GM06990 (cell line): ENCODE results near the gene GALK1.

Source experiments
- DNase-seq: peaks from one replicate; pipeline ENCODE4 v3.0.0-alpha.2; 2011; ENCODE audit not compliant: insufficient read length; ENCODE audit errors: extremely low read depth
- H3K27me3 ChIP-seq: replicated peaks from 2 replicates; pipeline ENCODE4 v1.6.0; 2011; ENCODE audit warnings: low read length; ENCODE audit not compliant: control insufficient read depth, insufficient read depth
- H3K36me3 ChIP-seq: 2 replicates; pipeline ENCODE4 v1.5.1; 2011; ENCODE audit warnings: low read length; ENCODE audit not compliant: control insufficient read depth, insufficient read depth
- H3K4me3 ChIP-seq: replicated peaks from 2 replicates; pipeline ENCODE4 v1.5.1; 2011; ENCODE audit warnings: low read depth, mild to moderate bottlenecking, control low read depth, low read length
- CTCF ChIP-seq: IDR thresholded peaks from 2 replicates; pipeline ENCODE4 v1.5.1; 2011; ENCODE audit warnings: low read length, control low read depth, mild to moderate bottlenecking, inconsistent platforms; ENCODE audit not compliant: insufficient read depth, poor library complexity, severe bottlenecking

The GALK1 gene

DNA sequence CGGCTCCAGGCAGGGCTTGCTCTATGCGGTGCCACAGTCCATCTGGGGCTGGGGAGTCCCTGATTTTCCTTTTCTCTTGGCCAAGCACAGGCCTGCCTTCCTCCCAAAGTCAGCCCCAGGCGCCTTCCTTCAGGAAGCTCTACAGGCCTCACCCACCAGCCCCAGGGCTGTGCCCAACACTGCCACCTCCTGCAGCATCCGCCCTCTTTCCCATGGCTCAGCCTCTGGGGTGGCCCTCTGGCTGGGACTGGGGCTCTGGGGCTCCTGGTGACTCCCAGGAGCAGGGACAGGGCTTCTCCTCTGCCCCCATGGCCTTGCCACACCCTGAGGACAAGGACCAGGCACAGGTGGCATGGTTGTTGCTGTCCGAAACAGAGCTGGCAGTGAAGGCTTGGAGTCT, 42.9 kb downstream of the GALK1 start:
- DNase-seq = no peak
- H3K4me3 ChIP-seq = no peak overlapping the region
- no peaks in the 10 kb centered on the region; the same call in 1 of the 2 replicates for H3K27me3 ChIP-seq
- no peak for TF ChIP-seq CTCF
- no peaks in the 10 kb centered on the region for H3K36me3 ChIP-seq

- no peak for DNase-seq
- H3K36me3 ChIP-seq = no peaks in the 10 kb centered on the region
- H3K4me3 ChIP-seq = peak overlapping the region; percentile 22; the same call in 1 of the 2 replicates
- TF ChIP-seq CTCF = no peak
- no peaks in the 10 kb centered on the region; the same call in 1 of the 2 replicates for H3K27me3 ChIP-seq
Observed at GRCh38 chr17:75721463-75722011, 43.5 kb downstream of the GALK1 start.

GRCh38 chr17:75720656-75721462, 44.1 kb downstream of the GALK1 start, which contains the start of gene ITGB4:
TSS of gene ITGB4 (plus strand) at chr17:75721459. CDS start at chr17:75724704, 3,245 bp downstream.
- peak within 1 kb of the TSS; percentile 45 for H3K4me3 ChIP-seq
- H3K27me3 ChIP-seq = no peaks in the 10 kb centered on the region; the same call in 1 of the 2 replicates
- no peak for TF ChIP-seq CTCF
- H3K36me3 ChIP-seq = no peaks in the 10 kb centered on the region
- DNase-seq = peak; percentile 57

DNA sequence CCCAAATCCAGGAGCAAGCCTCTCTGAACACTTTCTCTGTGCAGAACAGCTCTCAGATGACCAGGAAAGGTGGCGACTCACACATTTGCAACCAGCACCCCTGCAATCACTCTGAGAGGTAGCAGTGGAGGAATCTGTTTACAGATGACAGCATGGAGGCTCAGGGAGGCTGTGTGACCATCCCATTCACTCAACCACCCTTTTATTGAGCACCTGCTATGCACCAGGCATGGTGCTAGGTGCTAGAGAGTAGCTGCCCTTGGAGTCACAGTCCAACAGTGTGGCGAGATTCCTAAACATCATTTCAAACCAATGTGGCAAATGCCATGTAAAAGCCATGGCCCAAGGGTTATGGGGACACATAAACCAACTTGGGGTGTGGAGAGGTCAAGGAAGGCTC, 45.3 kb downstream of the GALK1 start:
- no peak for TF ChIP-seq CTCF
- H3K4me3 ChIP-seq = no peak overlapping the region

GRCh38 chr17:75712446-75712845, 52.5 kb downstream of the GALK1 start:
- no peak for TF ChIP-seq CTCF
- no peaks in the 10 kb centered on the region for H3K27me3 ChIP-seq
- no peak overlapping the region for H3K4me3 ChIP-seq
- peaks cover under 1% of the 10 kb centered on the region; the same call in 1 of the 2 replicates for H3K36me3 ChIP-seq
- DNase-seq = no peak

More for the DNA sequence above, 45.3 kb downstream of the GALK1 start:
- Histone ChIP-seq H3K36me3 (no peaks in the 10 kb centered on the region), H3K27me3 (no peaks in the 10 kb centered on the region; the same call in 1 of the 2 replicates)
- DNase-seq = no peak
